Fibroblast of lung (primary cell): Measurements from ENCODE around the gene TUBB4B. TPM values are rescaled to one million over a fixed set of nuclear protein-coding genes. Genes with fewer than 3 reads are reported as not detected.
A peak's percentile ranks its signal among the peaks of the same experiment; 100 is the strongest.

Experiments
- DNase-seq, 2 donors: peaks; one replicate each; pipeline versions ENCODE4 v3.0.0 to v3.0.0-alpha.2; 2010; ENCODE audit warnings: low read depth in 2 of 2
- H2AFZ ChIP-seq: 2 replicates; pipeline ENCODE4 v1.5.1; 2012; ENCODE audit warnings: low read length, control low read depth, inconsistent platforms
- H3K27ac ChIP-seq: 2 replicates; pipeline ENCODE4 v1.5.1; 2011; ENCODE audit warnings: low read length, control low read depth; ENCODE audit not compliant: insufficient read depth
- H3K27me3 ChIP-seq: 2 replicates; pipeline ENCODE4 v1.5.1; 2011; ENCODE audit warnings: mild to moderate bottlenecking, low read length; ENCODE audit not compliant: control insufficient read depth, insufficient read depth
- H3K36me3 ChIP-seq: 2 replicates; pipeline ENCODE4 v1.5.1; 2011; ENCODE audit warnings: low read length; ENCODE audit not compliant: control insufficient read depth, insufficient read depth
- H3K4me1 ChIP-seq: 2 replicates; pipeline ENCODE4 v1.5.1; 2011; ENCODE audit warnings: low read length; ENCODE audit not compliant: control insufficient read depth, insufficient read depth; ENCODE audit errors: extremely low read depth
- H3K4me2 ChIP-seq: 2 replicates; pipeline ENCODE4 v1.5.1; 2011; ENCODE audit warnings: low read length, control low read depth; ENCODE audit not compliant: insufficient read depth; ENCODE audit errors: extremely low read depth
- H3K4me3 ChIP-seq, 4 experiments: fragments of 200-600 bp in 1 of 4; sonication (generic) in 1 of 4; replicated peaks in 1 of 4; 2 replicates each; pipeline ENCODE4 v1.5.1; 2011 to 2016; ENCODE audit warnings: low read length in 4 of 4, low read depth in 3 of 4, mild to moderate bottlenecking in 3 of 4, control low read depth in 2 of 4, inconsistent platforms in 1 of 4, mixed read lengths in 1 of 4; ENCODE audit not compliant: insufficient read depth in 1 of 4; ENCODE audit errors: control extremely low read depth in 1 of 4
- H3K79me2 ChIP-seq: 2 replicates; pipeline ENCODE4 v1.5.1; 2012; ENCODE audit warnings: mild to moderate bottlenecking, low read length, inconsistent platforms; ENCODE audit not compliant: control insufficient read depth, insufficient read depth
- H3K9ac ChIP-seq: 2 replicates; pipeline ENCODE4 v1.5.1; 2011; ENCODE audit warnings: mild to moderate bottlenecking, low read length, control low read depth; ENCODE audit not compliant: insufficient read depth
- H3K9me3 ChIP-seq: 2 replicates; pipeline ENCODE4 v1.5.1; 2012; ENCODE audit warnings: low read depth, low read length; ENCODE audit not compliant: control insufficient read depth, insufficient read depth
- H4K20me1 ChIP-seq: 2 replicates; pipeline ENCODE4 v1.5.1; 2011; ENCODE audit warnings: low read length; ENCODE audit not compliant: control insufficient read depth, insufficient read depth; ENCODE audit errors: extremely low read depth
- EZH2 ChIP-seq: IDR thresholded peaks from 2 replicates; pipeline ENCODE4 v1.5.1; 2012; ENCODE audit warnings: low read length, control low read depth, mild to moderate bottlenecking; ENCODE audit errors: missing control alignments
- polyA plus RNA-seq, 2 donors: library from polyadenylated mRNA; depleted of rRNA in 1 of 2; stranded (reverse) in 1 of 2; unstranded in 1 of 2; fragments of >200 nt; gene quantifications; 2 replicates each; pipeline ENCODE4 v1.2.1, GENCODE V29; 2011 to 2012; ENCODE audit warnings: missing spikeins in 1 of 2
- total RNA-seq: library from RNA; depleted of rRNA; stranded (reverse); fragments of >200 nt; gene quantifications from 2 replicates; pipeline ENCODE4 v1.2.1, GENCODE V29; 2014
- TF ChIP-seq, protein P1 (sequence below), 2 donors: IDR thresholded peaks in 1 of 2; conservative IDR thresholded peaks in 1 of 2; 1 replicate in 1 of 2; 2 replicates in 1 of 2; pipeline ENCODE4 v1.5.1; 2011 to 2012; ENCODE audit warnings: low read length in 2 of 2, control low read depth in 1 of 2, inconsistent platforms in 1 of 2, low read depth in 1 of 2, mild to moderate bottlenecking in 1 of 2

TUBB4B gene
- total and polyA plus RNA-seq, 2 donors (not counting 1 experiment from before 2014, with no cell fraction given) = 111 to 332 TPM

GRCh38 chr9:137235424-137236237 lies 5.5 kb upstream of the TUBB4B start:
- Histone ChIP-seq H2AFZ (no peak overlapping the region), H3K4me1 (peaks cover 2% of the 10 kb centered on the region), H3K9me3 (no peaks in the 10 kb centered on the region), H4K20me1 (no peaks in the 10 kb centered on the region), H3K27ac (no peak overlapping the region), H3K9ac (no peak overlapping the region), H3K4me2 (no peak overlapping the region), H3K4me3 (no peak overlapping the region), H3K79me2 (peaks cover 13% of the 10 kb centered on the region), H3K27me3 (no peaks in the 10 kb centered on the region), H3K36me3 (no peaks in the 10 kb centered on the region)
- no peak for DNase-seq
- TF ChIP-seq, protein P1, sequence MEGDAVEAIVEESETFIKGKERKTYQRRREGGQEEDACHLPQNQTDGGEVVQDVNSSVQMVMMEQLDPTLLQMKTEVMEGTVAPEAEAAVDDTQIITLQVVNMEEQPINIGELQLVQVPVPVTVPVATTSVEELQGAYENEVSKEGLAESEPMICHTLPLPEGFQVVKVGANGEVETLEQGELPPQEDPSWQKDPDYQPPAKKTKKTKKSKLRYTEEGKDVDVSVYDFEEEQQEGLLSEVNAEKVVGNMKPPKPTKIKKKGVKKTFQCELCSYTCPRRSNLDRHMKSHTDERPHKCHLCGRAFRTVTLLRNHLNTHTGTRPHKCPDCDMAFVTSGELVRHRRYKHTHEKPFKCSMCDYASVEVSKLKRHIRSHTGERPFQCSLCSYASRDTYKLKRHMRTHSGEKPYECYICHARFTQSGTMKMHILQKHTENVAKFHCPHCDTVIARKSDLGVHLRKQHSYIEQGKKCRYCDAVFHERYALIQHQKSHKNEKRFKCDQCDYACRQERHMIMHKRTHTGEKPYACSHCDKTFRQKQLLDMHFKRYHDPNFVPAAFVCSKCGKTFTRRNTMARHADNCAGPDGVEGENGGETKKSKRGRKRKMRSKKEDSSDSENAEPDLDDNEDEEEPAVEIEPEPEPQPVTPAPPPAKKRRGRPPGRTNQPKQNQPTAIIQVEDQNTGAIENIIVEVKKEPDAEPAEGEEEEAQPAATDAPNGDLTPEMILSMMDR (conservative IDR thresholded peaks at IDR 0.05 in 1 of 2, IDR thresholded peaks at IDR 0.05 in 1 of 2; ENCODE audit: low read depth in 1 of 2, low read length in 2 of 2) = no peak
- TF ChIP-seq EZH2 = no peak

GRCh38 chr9:137236238-137236935 lies 4.7 kb upstream of the TUBB4B start:
- H3K27ac ChIP-seq = no peak overlapping the region
- no peak overlapping the region for H2AFZ ChIP-seq
- H3K9ac ChIP-seq = no peak overlapping the region
- H3K36me3 ChIP-seq = no peaks in the 10 kb centered on the region
- H3K27me3 ChIP-seq = no peaks in the 10 kb centered on the region
- no peaks in the 10 kb centered on the region for H4K20me1 ChIP-seq
- H3K4me1 ChIP-seq = peaks cover 2% of the 10 kb centered on the region
- TF ChIP-seq, protein P1 (conservative IDR thresholded peaks at IDR 0.05 in 1 of 2, IDR thresholded peaks at IDR 0.05 in 1 of 2; ENCODE audit: low read depth in 1 of 2, low read length in 2 of 2) = peak; percentile 79 to 81
- no peak for TF ChIP-seq EZH2
- no peak overlapping the region for H3K4me2 ChIP-seq
- peak overlapping the region in 1 of 4 experiments; percentile 7 for H3K4me3 ChIP-seq
- H3K9me3 ChIP-seq = no peaks in the 10 kb centered on the region
- H3K79me2 ChIP-seq = peaks cover 13% of the 10 kb centered on the region
- peak; percentile 60 to 62 for DNase-seq

DNA sequence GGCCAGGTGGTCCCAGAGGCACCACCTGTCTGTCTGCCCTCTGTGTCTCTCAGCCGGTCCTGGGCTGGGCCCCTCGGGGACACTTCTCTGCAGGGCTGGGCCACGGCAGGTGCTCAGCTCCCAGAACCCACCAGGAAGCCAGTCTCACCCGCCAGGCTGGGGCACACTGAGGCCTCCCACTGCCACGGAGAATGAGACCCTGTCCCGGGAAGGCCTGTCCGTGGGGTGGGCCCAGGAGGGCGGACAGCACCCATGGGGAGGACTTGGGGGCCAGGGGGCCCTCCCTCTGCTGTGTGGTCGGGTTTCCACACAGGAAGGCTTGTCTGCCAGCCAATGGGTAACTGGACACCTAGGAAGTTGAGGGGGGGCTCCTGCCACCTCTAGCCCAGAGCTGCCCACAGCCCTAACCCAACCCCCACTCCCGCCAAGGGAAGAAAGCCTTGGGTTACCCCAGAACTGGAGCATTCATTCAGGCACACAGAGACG lies 4.1 kb upstream of the TUBB4B start:
- Histone ChIP-seq H3K27ac (no peak overlapping the region), H3K9me3 (no peaks in the 10 kb centered on the region), H3K4me3 (no peak overlapping the region), H2AFZ (no peak overlapping the region), H3K9ac (no peak overlapping the region), H3K36me3 (peaks cover 3% of the 10 kb centered on the region), H3K4me1 (peaks cover 2% of the 10 kb centered on the region), H3K4me2 (no peak overlapping the region), H3K27me3 (no peaks in the 10 kb centered on the region), H4K20me1 (no peaks in the 10 kb centered on the region), H3K79me2 (peaks cover 18% of the 10 kb centered on the region)
- DNase-seq = no peak
- TF ChIP-seq EZH2 = no peak
- TF ChIP-seq, protein P1 (conservative IDR thresholded peaks at IDR 0.05 in 1 of 2, IDR thresholded peaks at IDR 0.05 in 1 of 2; ENCODE audit: low read depth in 1 of 2, low read length in 2 of 2) = no peak
